H1 (cell line): ENCODE data around the gene SLC48A1. TPM values are rescaled to one million over a fixed set of nuclear protein-coding genes. Genes with fewer than 3 reads are reported as not detected.

Experiments used
- CHD7 ChIP-seq: fragments of 300-600 bp; sonication (generic); IDR thresholded peaks from 2 replicates; pipeline ENCODE4 v1.7.1; 2012; ENCODE audit warnings: low read length, moderate library complexity, mild to moderate bottlenecking, inconsistent platforms; ENCODE audit not compliant: insufficient replicate concordance
- RXRA ChIP-seq: IDR thresholded peaks from 2 replicates; pipeline ENCODE4 v1.6.1; 2011; ENCODE audit warnings: low read depth, mild to moderate bottlenecking, low read length, moderate library complexity; ENCODE audit not compliant: insufficient read depth
- TEAD4 ChIP-seq: IDR thresholded peaks from 2 replicates; pipeline ENCODE4 v1.6.1; 2012; ENCODE audit warnings: low read depth, low read length, inconsistent platforms, mixed read lengths
- polyA plus RNA-seq, 7 experiments: library from polyadenylated mRNA; depleted of rRNA in 3 of 7; stranded (reverse) in 5 of 7; unstranded in 2 of 7; fragments of >200 nt in 5 of 7; fragments of 200-250 nt in 2 of 7; gene quantifications; 1 replicate in 5 of 7; 2 replicates in 1 of 7; 4 replicates in 1 of 7; pipeline versions ENCODE4 v1.2.1 to v1.2.3, GENCODE V29; 2011 to 2013; ENCODE audit warnings: missing spikeins in 2 of 7, mixed read lengths in 2 of 7
- total RNA-seq: library from RNA; stranded (reverse); fragmentation: NEBNext Ultra II Directional; extraction: Animal tissue kit (Norgen Biotek cat#: 25700); gene quantifications from 2 replicates; pipeline ENCODE4 v1.2.1, GENCODE V29; 2021

The SLC48A1 gene
- total and polyA plus RNA-seq, 2 of the 8 experiments (the other 6 are each of a cell fraction or from before 2014, with no cell fraction given): 9.5 to 14.1 TPM

GRCh38 chr12:47811581-47812484 is 38.8 kb downstream of the SLC48A1 start (continued):
- TF ChIP-seq CHD7: no peak
- TF ChIP-seq RXRA: no peak
- no peak for TF ChIP-seq TEAD4
